ENCODE results near the gene NPFF. TPM values are rescaled to one million over a fixed set of nuclear protein-coding genes. Genes with fewer than 3 reads are reported as not detected.

Gene NPFF
- total and polyA plus RNA-seq, 10 of the 15 experiments (the other 5 are each of a cell fraction or from before 2014, with no cell fraction given): 0.21 to 0.69 (median 0.23) TPM; not detected in 7

DNA sequence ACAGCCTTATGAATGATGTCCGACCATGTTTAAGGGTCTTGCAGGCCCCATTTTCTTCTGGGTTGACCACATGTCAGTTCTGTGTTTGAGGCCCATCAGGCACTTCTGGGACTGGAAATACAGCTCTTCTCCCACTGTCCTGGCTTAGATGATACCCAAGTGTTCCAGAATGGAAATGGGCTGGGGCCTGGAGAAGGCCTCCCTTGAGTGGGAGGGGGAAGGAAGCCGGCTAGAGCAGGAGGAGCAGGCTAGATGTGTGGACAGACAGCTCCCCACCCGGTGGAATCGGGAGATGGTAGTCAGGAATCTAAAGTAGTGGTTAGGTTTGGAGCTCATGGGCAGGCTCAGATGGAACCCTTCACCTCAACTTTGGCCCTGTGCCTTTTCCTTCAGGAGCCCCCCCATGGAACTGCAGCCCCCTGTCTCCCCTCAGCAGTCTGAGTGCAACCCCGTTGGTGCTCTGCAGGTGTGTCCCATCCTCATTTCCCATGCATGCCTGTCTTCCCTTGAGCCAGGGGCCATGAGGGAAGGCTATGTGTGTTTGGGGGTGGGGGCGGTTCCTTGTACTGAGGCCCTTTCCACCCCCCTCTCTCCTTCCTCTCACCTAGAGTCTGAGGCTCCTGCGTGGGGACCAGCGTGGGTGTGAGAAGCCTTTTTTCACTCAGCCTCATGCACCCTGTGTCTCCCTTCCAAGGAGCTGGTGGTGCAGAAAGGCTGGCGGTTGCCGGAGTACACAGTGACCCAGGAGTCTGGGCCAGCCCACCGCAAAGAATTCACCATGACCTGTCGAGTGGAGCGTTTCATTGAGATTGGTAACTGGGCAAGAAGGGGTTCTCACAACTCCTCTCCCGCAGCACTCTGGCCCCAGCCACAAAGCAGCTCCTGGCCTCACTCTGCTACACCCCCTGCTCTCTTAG, 3.0 kb downstream of the NPFF start:
- no peaks in the 10 kb centered on the region for H3K27me3 ChIP-seq (replicated peaks in 1 of 2; ENCODE audit: control insufficient read depth in 2 of 2, insufficient read depth in 2 of 2, low read length in 1 of 2)
- ChIA-PET POLR2A (interaction anchor here (0.6 to 1.3 kb wide), 3 partner anchors 25 to 180 kb away, joined by 3 to 4 read pairs (median 4); no protein-coding TSS in a partner anchor), RAD21 (ENCODE audit: unreplicated experiment) (interaction anchor here (1.1 kb wide), 1 partner anchor 123 kb away, joined by 3 read pairs; no protein-coding TSS in a partner anchor), CTCF (interaction anchor here (0.7 to 2.5 kb wide), 4 partner anchors 9 to 159 kb away, joined by 3 to 10 read pairs (median 4); no protein-coding TSS in a partner anchor), SMC1A (ENCODE audit: uncharacterized antibody, unreplicated experiment) (interaction anchor here (0.6 kb wide), 1 partner anchor 117 kb away, joined by 3 read pairs; no protein-coding TSS in a partner anchor)
- H3K9ac ChIP-seq (ENCODE audit: control insufficient read depth, insufficient read depth, low read length): no peak overlapping the region
- intact Hi-C loops (cut with micrococcal nuclease; ENCODE audit: unreplicated experiment) (loop anchor here (5.0 kb wide), 1 partner anchor 52 kb away; the partner anchor contains the start of gene PCBP2), in situ Hi-C loops (cut with MboI) (no loop called here)
- no TSS peak for BruUV-seq (replicated peaks)
- peaks cover 9 to 12% of the 10 kb centered on the region in 2 experiments; a peak in 2 of 4 replicates for H3K36me3 ChIP-seq (ENCODE audit: control insufficient read depth in 2 of 2, insufficient read depth in 2 of 2, low read length in 1 of 2)
- no peaks in the 10 kb centered on the region for H3K9me3 ChIP-seq (replicated peaks; ENCODE audit: control insufficient read depth, insufficient read depth, low read length)
- H3K4me1 ChIP-seq (ENCODE audit: control insufficient read depth, insufficient read depth, low read length): peaks cover 10% of the 10 kb centered on the region
- H3K4me2 ChIP-seq (ENCODE audit: control insufficient read depth, insufficient read depth): no peak overlapping the region
- peaks cover 8% of the 10 kb centered on the region for H3K79me2 ChIP-seq (ENCODE audit: control insufficient read depth, insufficient read depth, low read length)
- no peak overlapping the region for H3K27ac ChIP-seq (ENCODE audit: control insufficient read depth, insufficient read depth)
- no peak for DNase-seq (ENCODE audit: low read depth, low spot score)
- FAIRE-seq: no peak
- ATAC-seq: no peak
- no peaks in the 10 kb centered on the region for H4K20me1 ChIP-seq (ENCODE audit: control insufficient read depth, insufficient read depth)
- no peak overlapping the region for H2AFZ ChIP-seq (ENCODE audit: control insufficient read depth, low read depth, low read length)
- no peak overlapping the region for H3K4me3 ChIP-seq
- WGBS (ENCODE audit: insufficient coverage, insufficient replicate concordance, low lambda C conversion rate, missing lambda C conversion rate): 91% methylated on average over 14 of the region's 14 CpGs
- TF ChIP-seq CREB1 (IDR thresholded peaks at IDR 0.05; ENCODE audit: low read depth) (no peak), ASH2L (IDR thresholded peaks at IDR 0.05; ENCODE audit: borderline replicate concordance, low read depth) (no peak), HCFC1 (IDR thresholded peaks at IDR 0.05; ENCODE audit: low read length) (no peak), NFIC (IDR thresholded peaks at IDR 0.05; ENCODE audit: low read depth, low read length) (no peak), SMAD1 (IDR thresholded peaks at IDR 0.05; ENCODE audit: low read depth, partially characterized antibody) (no peak), TAF1 (IDR thresholded peaks at IDR 0.05; ENCODE audit: borderline replicate concordance, low read depth, low read length) (no peak), RCOR1 (conservative IDR thresholded peaks at IDR 0.05; ENCODE audit: low read depth, low read length) (no peak), DPF2 (IDR thresholded peaks at IDR 0.05) (no peak), SUZ12 (IDR thresholded peaks at IDR 0.05; ENCODE audit: unreplicated experiment) (no peak), IKZF2 (IDR thresholded peaks at IDR 0.05) (no peak), YBX1 (IDR thresholded peaks at IDR 0.05) (no peak), RBBP5 (conservative IDR thresholded peaks at IDR 0.05) (no peak), MEF2A (IDR thresholded peaks at IDR 0.05; ENCODE audit: insufficient read depth, low read depth, low read length) (no peak), ATF7 (IDR thresholded peaks at IDR 0.05; ENCODE audit: low read depth) (no peak)
- TF ChIP-seq, protein P1, sequence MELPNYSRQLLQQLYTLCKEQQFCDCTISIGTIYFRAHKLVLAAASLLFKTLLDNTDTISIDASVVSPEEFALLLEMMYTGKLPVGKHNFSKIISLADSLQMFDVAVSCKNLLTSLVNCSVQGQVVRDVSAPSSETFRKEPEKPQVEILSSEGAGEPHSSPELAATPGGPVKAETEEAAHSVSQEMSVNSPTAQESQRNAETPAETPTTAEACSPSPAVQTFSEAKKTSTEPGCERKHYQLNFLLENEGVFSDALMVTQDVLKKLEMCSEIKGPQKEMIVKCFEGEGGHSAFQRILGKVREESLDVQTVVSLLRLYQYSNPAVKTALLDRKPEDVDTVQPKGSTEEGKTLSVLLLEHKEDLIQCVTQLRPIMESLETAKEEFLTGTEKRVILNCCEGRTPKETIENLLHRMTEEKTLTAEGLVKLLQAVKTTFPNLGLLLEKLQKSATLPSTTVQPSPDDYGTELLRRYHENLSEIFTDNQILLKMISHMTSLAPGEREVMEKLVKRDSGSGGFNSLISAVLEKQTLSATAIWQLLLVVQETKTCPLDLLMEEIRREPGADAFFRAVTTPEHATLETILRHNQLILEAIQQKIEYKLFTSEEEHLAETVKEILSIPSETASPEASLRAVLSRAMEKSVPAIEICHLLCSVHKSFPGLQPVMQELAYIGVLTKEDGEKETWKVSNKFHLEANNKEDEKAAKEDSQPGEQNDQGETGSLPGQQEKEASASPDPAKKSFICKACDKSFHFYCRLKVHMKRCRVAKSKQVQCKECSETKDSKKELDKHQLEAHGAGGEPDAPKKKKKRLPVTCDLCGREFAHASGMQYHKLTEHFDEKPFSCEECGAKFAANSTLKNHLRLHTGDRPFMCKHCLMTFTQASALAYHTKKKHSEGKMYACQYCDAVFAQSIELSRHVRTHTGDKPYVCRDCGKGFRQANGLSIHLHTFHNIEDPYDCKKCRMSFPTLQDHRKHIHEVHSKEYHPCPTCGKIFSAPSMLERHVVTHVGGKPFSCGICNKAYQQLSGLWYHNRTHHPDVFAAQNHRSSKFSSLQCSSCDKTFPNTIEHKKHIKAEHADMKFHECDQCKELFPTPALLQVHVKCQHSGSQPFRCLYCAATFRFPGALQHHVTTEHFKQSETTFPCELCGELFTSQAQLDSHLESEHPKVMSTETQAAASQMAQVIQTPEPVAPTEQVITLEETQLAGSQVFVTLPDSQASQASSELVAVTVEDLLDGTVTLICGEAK (IDR thresholded peaks at IDR 0.05; ENCODE audit: borderline replicate concordance): no peak
- TF ChIP-seq, protein P2, sequence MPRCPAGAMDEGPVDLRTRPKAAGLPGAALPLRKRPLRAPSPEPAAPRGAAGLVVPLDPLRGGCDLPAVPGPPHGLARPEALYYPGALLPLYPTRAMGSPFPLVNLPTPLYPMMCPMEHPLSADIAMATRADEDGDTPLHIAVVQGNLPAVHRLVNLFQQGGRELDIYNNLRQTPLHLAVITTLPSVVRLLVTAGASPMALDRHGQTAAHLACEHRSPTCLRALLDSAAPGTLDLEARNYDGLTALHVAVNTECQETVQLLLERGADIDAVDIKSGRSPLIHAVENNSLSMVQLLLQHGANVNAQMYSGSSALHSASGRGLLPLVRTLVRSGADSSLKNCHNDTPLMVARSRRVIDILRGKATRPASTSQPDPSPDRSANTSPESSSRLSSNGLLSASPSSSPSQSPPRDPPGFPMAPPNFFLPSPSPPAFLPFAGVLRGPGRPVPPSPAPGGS (IDR thresholded peaks at IDR 0.05; ENCODE audit: borderline replicate concordance, insufficient read depth, low read depth, low read length, poor library complexity, severe bottlenecking): no peak
- TF ChIP-seq, protein P3, sequence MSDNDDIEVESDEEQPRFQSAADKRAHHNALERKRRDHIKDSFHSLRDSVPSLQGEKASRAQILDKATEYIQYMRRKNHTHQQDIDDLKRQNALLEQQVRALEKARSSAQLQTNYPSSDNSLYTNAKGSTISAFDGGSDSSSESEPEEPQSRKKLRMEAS (IDR thresholded peaks at IDR 0.05; ENCODE audit: low read depth, low read length): no peak
- TF ChIP-seq, protein P4, sequence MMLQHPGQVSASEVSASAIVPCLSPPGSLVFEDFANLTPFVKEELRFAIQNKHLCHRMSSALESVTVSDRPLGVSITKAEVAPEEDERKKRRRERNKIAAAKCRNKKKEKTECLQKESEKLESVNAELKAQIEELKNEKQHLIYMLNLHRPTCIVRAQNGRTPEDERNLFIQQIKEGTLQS (IDR thresholded peaks at IDR 0.05; ENCODE audit: borderline replicate concordance, extremely low read depth, low read depth, low read length): no peak

Measured in GM12878 (cell line).